WTC11 (cell line): ENCODE results near the gene ABCC2. TPM values are rescaled to one million over a fixed set of nuclear protein-coding genes. Genes with fewer than 3 reads are reported as not detected.

Experiments used
- ATAC-seq: fragments of 200-7000 bp; cut with Tn5 transposase; 2 replicates; pipeline ENCODE4 v1.10.0; 2021; ENCODE audit warnings: mild to moderate bottlenecking, moderate library complexity
- CTCF ChIA-PET: fragments of 300-600 bp; sonication (Branson Sonifier 250); formaldehyde crosslinking; loops from one replicate; lab custom pipeline; 2021; ENCODE audit warnings: antibody characterized with exemption; lab: Charles Lee
- POLR2A ChIA-PET: fragments of 350-600 bp; sonication (Branson Sonifier 250); formaldehyde crosslinking; loops from one replicate; lab custom pipeline; 2021; ENCODE audit warnings: antibody characterized with exemption; lab: Charles Lee
- DNase-seq: peaks from one replicate; pipeline ENCODE4 v3.0.0; 2021; ENCODE audit warnings: low spot score
- H3K27ac Mint-ChIP-seq: 2 replicates; pipeline ENCODE4 v1.8.0; 2021; ENCODE audit warnings: mixed read lengths
- H3K27me3 Mint-ChIP-seq: 2 replicates; pipeline ENCODE4 v1.8.0; 2021; ENCODE audit warnings: low read depth, mild to moderate bottlenecking, moderate library complexity, mixed read lengths
- H3K36me3 Mint-ChIP-seq: 2 replicates; pipeline ENCODE4 v1.8.0; 2021; ENCODE audit warnings: mixed read lengths
- H3K4me1 Mint-ChIP-seq: 2 replicates; pipeline ENCODE4 v1.8.0; 2022; ENCODE audit warnings: mixed read lengths
- H3K4me3 Mint-ChIP-seq: 2 replicates; pipeline ENCODE4 v1.8.0; 2021; ENCODE audit warnings: mild to moderate bottlenecking, moderate library complexity, mixed read lengths
- H3K9me3 Mint-ChIP-seq: 2 replicates; pipeline ENCODE4 v1.8.0; 2021; ENCODE audit warnings: mixed read lengths
- ELF4 ChIP-seq: sonication (generic); formaldehyde crosslinking; IDR thresholded peaks from 2 replicates; pipeline ENCODE4 v1.8.1; 2022; ENCODE audit warnings: low read depth, mild to moderate bottlenecking, moderate library complexity, missing genetic modification reagents
- GABPB1 ChIP-seq: sonication (generic); formaldehyde crosslinking; IDR thresholded peaks from 2 replicates; pipeline ENCODE4 v1.8.1; 2023; ENCODE audit warnings: mild to moderate bottlenecking, missing genetic modification reagents
- GTF2I ChIP-seq: fragments of 250-450 bp; sonication (Bioruptor Pico); conservative IDR thresholded peaks from 2 replicates; pipeline ENCODE4 v1.4.0; 2021; ENCODE audit warnings: mild to moderate bottlenecking
- KAT7 ChIP-seq: sonication (generic); formaldehyde crosslinking; IDR thresholded peaks from 2 replicates; pipeline ENCODE4 v1.8.1; 2023; ENCODE audit warnings: missing genetic modification reagents, mild to moderate bottlenecking, borderline replicate concordance
- MXD4 ChIP-seq: fragments of 250-450 bp; sonication (Bioruptor Pico); IDR thresholded peaks from 2 replicates; pipeline ENCODE4 v1.8.0; 2021; ENCODE audit warnings: mild to moderate bottlenecking, moderate library complexity, borderline replicate concordance
- NFATC4 ChIP-seq: fragments of 250-450 bp; sonication (Bioruptor Pico); IDR thresholded peaks from 2 replicates; pipeline ENCODE4 v1.9.0; 2021; ENCODE audit warnings: mild to moderate bottlenecking
- NFYB ChIP-seq: sonication (generic); formaldehyde crosslinking; conservative IDR thresholded peaks from 2 replicates; pipeline ENCODE4 v1.8.0; 2022; ENCODE audit warnings: low read depth, missing genetic modification reagents
- PRRX2 ChIP-seq: fragments of 250-450 bp; sonication (Bioruptor Pico); IDR thresholded peaks from 2 replicates; pipeline ENCODE4 v1.8.0; 2021; ENCODE audit warnings: mild to moderate bottlenecking
- SOX15 ChIP-seq: fragments of 250-450 bp; sonication (Bioruptor Pico); IDR thresholded peaks from 2 replicates; pipeline ENCODE4 v1.9.0; 2021; ENCODE audit warnings: mild to moderate bottlenecking
- TEAD1 ChIP-seq: sonication (generic); formaldehyde crosslinking; IDR thresholded peaks from 2 replicates; pipeline ENCODE4 v1.8.0; 2022; ENCODE audit warnings: mild to moderate bottlenecking, missing genetic modification reagents
- ZNF416 ChIP-seq: fragments of 250-450 bp; sonication (Bioruptor Pico); IDR thresholded peaks from 2 replicates; pipeline ENCODE4 v1.9.0; 2021; ENCODE audit warnings: mild to moderate bottlenecking, inconsistent platforms
- total RNA-seq: library from RNA; stranded (reverse); gene quantifications from 3 replicates; pipeline ENCODE4 v1.2.3, GENCODE V29; 2021
- TF ChIP-seq, protein P1 (sequence below): sonication (generic); formaldehyde crosslinking; conservative IDR thresholded peaks from 2 replicates; pipeline ENCODE4 v1.8.1; 2022; ENCODE audit warnings: mild to moderate bottlenecking, missing genetic modification reagents
- TF ChIP-seq, protein P2 (sequence below): fragments of 250-450 bp; sonication (Bioruptor Pico); IDR thresholded peaks from 2 replicates; pipeline ENCODE4 v1.9.0; 2021; ENCODE audit warnings: moderate library complexity, mild to moderate bottlenecking, inconsistent platforms, borderline replicate concordance
- TF ChIP-seq, protein P3 (sequence below): sonication (generic); formaldehyde crosslinking; conservative IDR thresholded peaks from 2 replicates; pipeline ENCODE4 v1.8.1; 2023; ENCODE audit warnings: mild to moderate bottlenecking, low read depth, missing genetic modification reagents, moderate library complexity
- TF ChIP-seq, protein P4 (sequence below): sonication (generic); formaldehyde crosslinking; IDR thresholded peaks from 2 replicates; pipeline ENCODE4 v1.8.1; 2023; ENCODE audit warnings: mild to moderate bottlenecking, missing genetic modification reagents
- TF ChIP-seq, protein P5 (sequence below): sonication (generic); formaldehyde crosslinking; IDR thresholded peaks from 2 replicates; pipeline ENCODE4 v1.8.1; 2022; ENCODE audit warnings: mild to moderate bottlenecking, missing genetic modification reagents, moderate library complexity, borderline replicate concordance
- TF ChIP-seq, protein P6 (sequence below): fragments of 250-450 bp; sonication (Bioruptor Pico); IDR thresholded peaks from 2 replicates; pipeline ENCODE4 v2.1.2; 2022; ENCODE audit warnings: mild to moderate bottlenecking, moderate library complexity
- TF ChIP-seq, protein P7 (sequence below): fragments of 200-600 bp; IDR thresholded peaks from 2 replicates; pipeline ENCODE4 v1.8.0; 2022; ENCODE audit warnings: antibody characterized with exemption
- TF ChIP-seq, protein P8 (sequence below): fragments of 250-450 bp; sonication (Bioruptor Pico); IDR thresholded peaks from 2 replicates; pipeline ENCODE4 v1.8.0; 2021; ENCODE audit warnings: mild to moderate bottlenecking
- TF ChIP-seq, protein P9 (sequence below): sonication (generic); formaldehyde crosslinking; IDR thresholded peaks from 2 replicates; pipeline ENCODE4 v1.8.1; 2022; ENCODE audit warnings: missing genetic modification reagents, borderline replicate concordance
- TF ChIP-seq, protein P10 (sequence below): sonication (generic); formaldehyde crosslinking; IDR thresholded peaks from 2 replicates; pipeline ENCODE4 v1.8.1; 2023; ENCODE audit warnings: mild to moderate bottlenecking, missing genetic modification reagents

ABCC2 gene
- total RNA-seq, 1 experiment from 2014 or later = 0.87 TPM

DNA sequence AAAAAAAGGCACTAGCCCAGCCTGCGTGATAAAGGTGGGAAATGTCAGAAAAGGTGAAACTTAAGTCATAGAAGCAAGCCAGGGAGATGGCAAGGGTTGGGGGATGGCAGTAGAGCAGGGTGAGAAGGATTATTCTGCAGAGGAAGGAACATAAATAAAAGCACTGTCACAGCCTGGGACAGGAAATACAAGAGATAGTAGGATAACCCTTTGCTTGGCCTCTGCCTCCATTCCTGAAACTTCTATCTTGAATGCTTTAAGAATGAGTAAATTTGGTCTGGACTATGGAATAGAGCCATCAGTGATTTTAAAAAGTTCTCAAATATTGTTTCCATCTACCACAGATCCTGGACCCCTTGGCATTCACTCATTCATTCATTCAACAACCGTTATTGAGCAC lies 50.0 kb downstream of the ABCC2 start:
- H3K36me3 Mint-ChIP-seq = peaks cover 6% of the 10 kb centered on the region
- TF ChIP-seq, protein P1, sequence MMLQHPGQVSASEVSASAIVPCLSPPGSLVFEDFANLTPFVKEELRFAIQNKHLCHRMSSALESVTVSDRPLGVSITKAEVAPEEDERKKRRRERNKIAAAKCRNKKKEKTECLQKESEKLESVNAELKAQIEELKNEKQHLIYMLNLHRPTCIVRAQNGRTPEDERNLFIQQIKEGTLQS (CRISPR knock-in tag) = no peak
- TF ChIP-seq ZNF416 (no peak), NFATC4 (no peak), NFYB (no peak), ELF4 (CRISPR knock-in tag) (no peak)
- TF ChIP-seq, protein P2, sequence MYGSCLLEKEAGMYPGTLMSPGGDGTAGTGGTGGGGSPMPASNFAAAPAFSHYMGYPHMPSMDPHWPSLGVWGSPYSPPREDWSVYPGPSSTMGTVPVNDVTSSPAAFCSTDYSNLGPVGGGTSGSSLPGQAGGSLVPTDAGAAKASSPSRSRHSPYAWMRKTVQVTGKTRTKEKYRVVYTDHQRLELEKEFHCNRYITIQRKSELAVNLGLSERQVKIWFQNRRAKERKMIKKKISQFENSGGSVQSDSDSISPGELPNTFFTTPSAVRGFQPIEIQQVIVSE = no peak
- TF ChIP-seq, protein P3, sequence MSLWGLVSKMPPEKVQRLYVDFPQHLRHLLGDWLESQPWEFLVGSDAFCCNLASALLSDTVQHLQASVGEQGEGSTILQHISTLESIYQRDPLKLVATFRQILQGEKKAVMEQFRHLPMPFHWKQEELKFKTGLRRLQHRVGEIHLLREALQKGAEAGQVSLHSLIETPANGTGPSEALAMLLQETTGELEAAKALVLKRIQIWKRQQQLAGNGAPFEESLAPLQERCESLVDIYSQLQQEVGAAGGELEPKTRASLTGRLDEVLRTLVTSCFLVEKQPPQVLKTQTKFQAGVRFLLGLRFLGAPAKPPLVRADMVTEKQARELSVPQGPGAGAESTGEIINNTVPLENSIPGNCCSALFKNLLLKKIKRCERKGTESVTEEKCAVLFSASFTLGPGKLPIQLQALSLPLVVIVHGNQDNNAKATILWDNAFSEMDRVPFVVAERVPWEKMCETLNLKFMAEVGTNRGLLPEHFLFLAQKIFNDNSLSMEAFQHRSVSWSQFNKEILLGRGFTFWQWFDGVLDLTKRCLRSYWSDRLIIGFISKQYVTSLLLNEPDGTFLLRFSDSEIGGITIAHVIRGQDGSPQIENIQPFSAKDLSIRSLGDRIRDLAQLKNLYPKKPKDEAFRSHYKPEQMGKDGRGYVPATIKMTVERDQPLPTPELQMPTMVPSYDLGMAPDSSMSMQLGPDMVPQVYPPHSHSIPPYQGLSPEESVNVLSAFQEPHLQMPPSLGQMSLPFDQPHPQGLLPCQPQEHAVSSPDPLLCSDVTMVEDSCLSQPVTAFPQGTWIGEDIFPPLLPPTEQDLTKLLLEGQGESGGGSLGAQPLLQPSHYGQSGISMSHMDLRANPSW (CRISPR knock-in tag) = no peak
- TF ChIP-seq, protein P4, sequence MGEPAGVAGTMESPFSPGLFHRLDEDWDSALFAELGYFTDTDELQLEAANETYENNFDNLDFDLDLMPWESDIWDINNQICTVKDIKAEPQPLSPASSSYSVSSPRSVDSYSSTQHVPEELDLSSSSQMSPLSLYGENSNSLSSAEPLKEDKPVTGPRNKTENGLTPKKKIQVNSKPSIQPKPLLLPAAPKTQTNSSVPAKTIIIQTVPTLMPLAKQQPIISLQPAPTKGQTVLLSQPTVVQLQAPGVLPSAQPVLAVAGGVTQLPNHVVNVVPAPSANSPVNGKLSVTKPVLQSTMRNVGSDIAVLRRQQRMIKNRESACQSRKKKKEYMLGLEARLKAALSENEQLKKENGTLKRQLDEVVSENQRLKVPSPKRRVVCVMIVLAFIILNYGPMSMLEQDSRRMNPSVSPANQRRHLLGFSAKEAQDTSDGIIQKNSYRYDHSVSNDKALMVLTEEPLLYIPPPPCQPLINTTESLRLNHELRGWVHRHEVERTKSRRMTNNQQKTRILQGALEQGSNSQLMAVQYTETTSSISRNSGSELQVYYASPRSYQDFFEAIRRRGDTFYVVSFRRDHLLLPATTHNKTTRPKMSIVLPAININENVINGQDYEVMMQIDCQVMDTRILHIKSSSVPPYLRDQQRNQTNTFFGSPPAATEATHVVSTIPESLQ = no peak
- TF ChIP-seq, protein P5, sequence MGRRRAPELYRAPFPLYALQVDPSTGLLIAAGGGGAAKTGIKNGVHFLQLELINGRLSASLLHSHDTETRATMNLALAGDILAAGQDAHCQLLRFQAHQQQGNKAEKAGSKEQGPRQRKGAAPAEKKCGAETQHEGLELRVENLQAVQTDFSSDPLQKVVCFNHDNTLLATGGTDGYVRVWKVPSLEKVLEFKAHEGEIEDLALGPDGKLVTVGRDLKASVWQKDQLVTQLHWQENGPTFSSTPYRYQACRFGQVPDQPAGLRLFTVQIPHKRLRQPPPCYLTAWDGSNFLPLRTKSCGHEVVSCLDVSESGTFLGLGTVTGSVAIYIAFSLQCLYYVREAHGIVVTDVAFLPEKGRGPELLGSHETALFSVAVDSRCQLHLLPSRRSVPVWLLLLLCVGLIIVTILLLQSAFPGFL (CRISPR knock-in tag) = no peak
- TF ChIP-seq, protein P6, sequence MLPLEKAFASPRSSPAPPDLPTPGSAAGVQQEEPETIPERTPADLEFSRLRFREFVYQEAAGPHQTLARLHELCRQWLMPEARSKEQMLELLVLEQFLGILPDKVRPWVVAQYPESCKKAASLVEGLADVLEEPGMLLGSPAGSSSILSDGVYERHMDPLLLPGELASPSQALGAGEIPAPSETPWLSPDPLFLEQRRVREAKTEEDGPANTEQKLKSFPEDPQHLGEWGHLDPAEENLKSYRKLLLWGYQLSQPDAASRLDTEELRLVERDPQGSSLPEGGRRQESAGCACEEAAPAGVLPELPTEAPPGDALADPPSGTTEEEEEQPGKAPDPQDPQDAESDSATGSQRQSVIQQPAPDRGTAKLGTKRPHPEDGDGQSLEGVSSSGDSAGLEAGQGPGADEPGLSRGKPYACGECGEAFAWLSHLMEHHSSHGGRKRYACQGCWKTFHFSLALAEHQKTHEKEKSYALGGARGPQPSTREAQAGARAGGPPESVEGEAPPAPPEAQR = no peak
- TF ChIP-seq, protein P7, sequence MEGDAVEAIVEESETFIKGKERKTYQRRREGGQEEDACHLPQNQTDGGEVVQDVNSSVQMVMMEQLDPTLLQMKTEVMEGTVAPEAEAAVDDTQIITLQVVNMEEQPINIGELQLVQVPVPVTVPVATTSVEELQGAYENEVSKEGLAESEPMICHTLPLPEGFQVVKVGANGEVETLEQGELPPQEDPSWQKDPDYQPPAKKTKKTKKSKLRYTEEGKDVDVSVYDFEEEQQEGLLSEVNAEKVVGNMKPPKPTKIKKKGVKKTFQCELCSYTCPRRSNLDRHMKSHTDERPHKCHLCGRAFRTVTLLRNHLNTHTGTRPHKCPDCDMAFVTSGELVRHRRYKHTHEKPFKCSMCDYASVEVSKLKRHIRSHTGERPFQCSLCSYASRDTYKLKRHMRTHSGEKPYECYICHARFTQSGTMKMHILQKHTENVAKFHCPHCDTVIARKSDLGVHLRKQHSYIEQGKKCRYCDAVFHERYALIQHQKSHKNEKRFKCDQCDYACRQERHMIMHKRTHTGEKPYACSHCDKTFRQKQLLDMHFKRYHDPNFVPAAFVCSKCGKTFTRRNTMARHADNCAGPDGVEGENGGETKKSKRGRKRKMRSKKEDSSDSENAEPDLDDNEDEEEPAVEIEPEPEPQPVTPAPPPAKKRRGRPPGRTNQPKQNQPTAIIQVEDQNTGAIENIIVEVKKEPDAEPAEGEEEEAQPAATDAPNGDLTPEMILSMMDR = no peak
- TF ChIP-seq, protein P8, sequence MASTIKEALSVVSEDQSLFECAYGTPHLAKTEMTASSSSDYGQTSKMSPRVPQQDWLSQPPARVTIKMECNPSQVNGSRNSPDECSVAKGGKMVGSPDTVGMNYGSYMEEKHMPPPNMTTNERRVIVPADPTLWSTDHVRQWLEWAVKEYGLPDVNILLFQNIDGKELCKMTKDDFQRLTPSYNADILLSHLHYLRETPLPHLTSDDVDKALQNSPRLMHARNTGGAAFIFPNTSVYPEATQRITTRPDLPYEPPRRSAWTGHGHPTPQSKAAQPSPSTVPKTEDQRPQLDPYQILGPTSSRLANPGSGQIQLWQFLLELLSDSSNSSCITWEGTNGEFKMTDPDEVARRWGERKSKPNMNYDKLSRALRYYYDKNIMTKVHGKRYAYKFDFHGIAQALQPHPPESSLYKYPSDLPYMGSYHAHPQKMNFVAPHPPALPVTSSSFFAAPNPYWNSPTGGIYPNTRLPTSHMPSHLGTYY (CRISPR knock-in tag) = no peak
- TF ChIP-seq, all 79 proteins: peak for 0
- H3K27ac Mint-ChIP-seq = no peak overlapping the region
- CTCF ChIA-PET = no interaction called here
- ATAC-seq (no peak), DNase-seq (no peak)
- POLR2A ChIA-PET = no interaction called here
- H3K4me3 Mint-ChIP-seq = no peak overlapping the region
- no peaks in the 10 kb centered on the region for H3K4me1 Mint-ChIP-seq
- H3K27me3 Mint-ChIP-seq = no peaks in the 10 kb centered on the region; the same call in 1 of the 2 replicates
- H3K9me3 Mint-ChIP-seq = peaks cover 26% of the 10 kb centered on the region

DNA sequence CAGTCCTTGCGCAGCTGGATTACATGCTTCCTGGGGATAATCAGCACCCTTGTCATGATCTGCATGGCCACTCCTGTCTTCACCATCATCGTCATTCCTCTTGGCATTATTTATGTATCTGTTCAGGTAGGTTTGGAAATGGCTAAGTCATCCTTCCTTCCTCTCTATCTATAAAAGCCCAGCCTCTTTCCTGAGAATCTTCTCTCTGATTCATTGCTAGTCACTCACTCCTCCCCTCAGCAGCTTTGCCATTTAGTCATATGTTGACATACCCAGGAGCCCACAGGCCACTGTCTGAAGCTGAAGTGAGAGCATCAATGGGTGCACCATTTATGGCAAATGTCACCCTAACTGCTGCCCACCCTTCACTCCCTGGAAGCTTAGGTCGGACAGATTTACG lies 52.0 kb downstream of the ABCC2 start:
- CTCF ChIA-PET = no interaction called here
- TF ChIP-seq, protein P9, sequence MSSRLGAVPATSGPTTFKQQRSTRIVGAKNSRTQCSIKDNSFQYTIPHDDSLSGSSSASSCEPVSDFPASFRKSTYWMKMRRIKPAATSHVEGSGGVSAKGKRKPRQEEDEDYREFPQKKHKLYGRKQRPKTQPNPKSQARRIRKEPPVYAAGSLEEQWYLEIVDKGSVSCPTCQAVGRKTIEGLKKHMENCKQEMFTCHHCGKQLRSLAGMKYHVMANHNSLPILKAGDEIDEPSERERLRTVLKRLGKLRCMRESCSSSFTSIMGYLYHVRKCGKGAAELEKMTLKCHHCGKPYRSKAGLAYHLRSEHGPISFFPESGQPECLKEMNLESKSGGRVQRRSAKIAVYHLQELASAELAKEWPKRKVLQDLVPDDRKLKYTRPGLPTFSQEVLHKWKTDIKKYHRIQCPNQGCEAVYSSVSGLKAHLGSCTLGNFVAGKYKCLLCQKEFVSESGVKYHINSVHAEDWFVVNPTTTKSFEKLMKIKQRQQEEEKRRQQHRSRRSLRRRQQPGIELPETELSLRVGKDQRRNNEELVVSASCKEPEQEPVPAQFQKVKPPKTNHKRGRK = no peak
- TF ChIP-seq KAT7 (CRISPR knock-in tag) = no peak
- no peak for TF ChIP-seq ELF4 (CRISPR knock-in tag)
- TF ChIP-seq SOX15 (CRISPR knock-in tag) = no peak
- TF ChIP-seq MXD4 = no peak
- TF ChIP-seq, protein P10, sequence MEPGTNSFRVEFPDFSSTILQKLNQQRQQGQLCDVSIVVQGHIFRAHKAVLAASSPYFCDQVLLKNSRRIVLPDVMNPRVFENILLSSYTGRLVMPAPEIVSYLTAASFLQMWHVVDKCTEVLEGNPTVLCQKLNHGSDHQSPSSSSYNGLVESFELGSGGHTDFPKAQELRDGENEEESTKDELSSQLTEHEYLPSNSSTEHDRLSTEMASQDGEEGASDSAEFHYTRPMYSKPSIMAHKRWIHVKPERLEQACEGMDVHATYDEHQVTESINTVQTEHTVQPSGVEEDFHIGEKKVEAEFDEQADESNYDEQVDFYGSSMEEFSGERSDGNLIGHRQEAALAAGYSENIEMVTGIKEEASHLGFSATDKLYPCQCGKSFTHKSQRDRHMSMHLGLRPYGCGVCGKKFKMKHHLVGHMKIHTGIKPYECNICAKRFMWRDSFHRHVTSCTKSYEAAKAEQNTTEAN = no peak
- TF ChIP-seq PRRX2 (CRISPR knock-in tag) = no peak
- TF ChIP-seq, protein P1 (CRISPR knock-in tag) = no peak
- no peak for TF ChIP-seq GTF2I
- TF ChIP-seq TEAD1 (CRISPR knock-in tag) = no peak
- no peak for TF ChIP-seq GABPB1 (CRISPR knock-in tag)

More for the DNA sequence above, 52.0 kb downstream of the ABCC2 start:
- H3K36me3 Mint-ChIP-seq = peaks cover 6% of the 10 kb centered on the region
- H3K9me3 Mint-ChIP-seq = peaks cover 17% of the 10 kb centered on the region
- ATAC-seq = no peak
- H3K4me1 Mint-ChIP-seq = no peaks in the 10 kb centered on the region
- H3K27me3 Mint-ChIP-seq = no peaks in the 10 kb centered on the region; the same call in 1 of the 2 replicates
- H3K4me3 Mint-ChIP-seq = no peak overlapping the region
- POLR2A ChIA-PET = no interaction called here
- H3K27ac Mint-ChIP-seq = no peak overlapping the region
- no peak for DNase-seq
